SJSA1 (cell line): ENCODE results near the gene NTF4. TPM values are rescaled to one million over a fixed set of nuclear protein-coding genes. Genes with fewer than 3 reads are reported as not detected.

Experiments used
- DNase-seq, 2 experiments: peaks; one replicate each; pipeline ENCODE4 v3.0.0-alpha.2; 2015 to 2020; ENCODE audit warnings: low spot score in 2 of 2, low read depth in 1 of 2
- H3K27ac ChIP-seq: fragments of 250-450 bp; sonication (Bioruptor Pico); 2 replicates; pipeline ENCODE4 v1.5.1; 2020; ENCODE audit warnings: mild to moderate bottlenecking, moderate library complexity
- H3K27me3 ChIP-seq: fragments of 250-450 bp; sonication (Bioruptor Pico); replicated peaks from 2 replicates; pipeline ENCODE4 v1.5.1; 2020; ENCODE audit warnings: mild to moderate bottlenecking, moderate library complexity
- H3K36me3 ChIP-seq: fragments of 250-450 bp; sonication (Bioruptor Pico); 2 replicates; pipeline ENCODE4 v1.5.1; 2020; ENCODE audit warnings: mild to moderate bottlenecking
- H3K4me1 ChIP-seq: fragments of 250-450 bp; sonication (Bioruptor Pico); replicated peaks from 2 replicates; pipeline ENCODE4 v1.6.1; 2021; ENCODE audit warnings: mild to moderate bottlenecking
- H3K4me3 ChIP-seq: fragments of 250-450 bp; sonication (Bioruptor Pico); 2 replicates; pipeline ENCODE4 v1.5.1; 2020; ENCODE audit warnings: mild to moderate bottlenecking
- H3K9me3 ChIP-seq: fragments of 250-450 bp; sonication (Bioruptor Pico); replicated peaks from 2 replicates; pipeline ENCODE4 v1.5.1; 2020; ENCODE audit warnings: mild to moderate bottlenecking
- total RNA-seq: library from RNA; depleted of rRNA; stranded (reverse); fragments of >200 nt; shearing (Covaris generic); gene quantifications from 2 replicates; pipeline ENCODE4 v1.2.3, GENCODE V29; 2014; rRNA removed

Gene NTF4
- total RNA-seq, 1 experiment from 2014 or later: not detected

DNA sequence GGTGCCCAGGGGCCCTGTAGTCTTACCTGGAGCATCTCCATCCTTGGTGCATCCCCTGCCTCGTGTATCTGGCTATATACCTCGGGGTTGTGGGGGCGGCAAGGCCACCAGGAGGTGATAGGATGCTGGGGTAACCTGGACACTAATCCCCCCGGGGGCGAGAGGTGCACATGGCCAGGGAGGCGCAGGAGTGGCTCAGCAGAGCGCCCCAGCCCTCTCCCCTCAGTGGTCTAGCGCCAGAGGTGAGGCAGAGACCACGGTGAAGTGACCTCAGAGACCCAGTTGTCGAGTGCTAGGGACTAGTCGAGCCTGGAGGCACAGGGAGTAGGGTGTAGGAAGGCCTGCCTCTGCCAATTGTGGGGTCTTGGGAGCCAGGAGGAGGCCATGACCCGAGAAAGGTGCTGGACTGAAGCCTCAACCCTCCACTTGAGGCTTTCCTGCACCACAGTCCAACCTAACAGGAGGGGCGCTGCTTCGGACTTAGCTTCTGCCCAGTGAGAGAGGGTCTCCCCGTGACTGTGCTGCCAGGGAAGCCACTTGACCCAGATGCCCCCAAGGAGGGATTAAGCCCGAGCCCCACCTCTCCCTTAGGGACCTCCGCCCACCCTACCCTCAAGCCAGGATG lies 47.5 kb downstream of the NTF4 start, which contains the start of gene LHB:
Gene LHB, minus strand, starts transcription at position 51 of the 625 bp plus-strand sequence. Its CDS starts 10 bp downstream, at position 41.
- Histone ChIP-seq H3K36me3 (peaks cover 36% of the 10 kb centered on the region), H3K27me3 (no peaks in the 10 kb centered on the region), H3K4me1 (peaks cover 20% of the 10 kb centered on the region), H3K9me3 (0 out of 2 replicates have a peak, but pooled peaks cover 3% of the 10 kb centered on the region), H3K4me3 (peak within 1 kb of the TSS; percentile 43), H3K27ac (no peak within 1 kb of the TSS)
- no peak for DNase-seq

DNA sequence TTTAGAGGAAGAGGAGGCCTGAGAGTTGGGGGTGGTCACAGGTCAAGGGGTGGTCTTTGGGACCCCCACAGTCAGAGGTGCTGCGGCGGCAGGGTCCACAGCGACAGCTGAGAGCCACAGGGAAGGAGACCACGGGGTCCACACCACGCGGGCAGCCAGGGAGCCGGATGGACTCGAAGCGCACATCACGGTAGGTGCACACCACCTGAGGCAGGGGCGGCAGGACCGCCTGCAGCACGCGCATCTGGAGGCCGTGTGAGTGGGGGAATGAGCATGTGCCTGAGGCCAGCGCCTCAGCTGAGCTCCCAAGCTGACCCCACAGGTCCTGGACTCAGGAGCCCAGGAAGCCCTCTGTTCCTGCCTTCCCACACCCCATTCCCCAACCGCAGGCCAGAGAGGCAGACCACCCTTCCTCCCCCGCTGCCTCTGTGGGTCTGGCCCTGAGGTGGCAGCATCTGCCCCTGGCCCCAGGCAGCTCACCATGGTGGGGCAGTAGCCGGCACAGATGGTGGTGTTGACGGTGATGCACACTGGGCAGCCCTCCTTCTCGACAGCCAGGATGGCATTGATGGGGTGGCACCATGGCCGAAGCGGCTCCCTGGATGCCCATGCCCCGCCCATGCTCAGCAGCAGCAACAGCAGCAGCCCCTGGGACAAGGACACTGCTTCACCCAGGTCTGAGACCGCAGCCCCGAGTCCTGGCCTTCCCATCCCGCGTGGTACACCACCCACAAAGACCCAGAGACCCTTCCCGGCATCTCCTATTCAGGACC lies 48.4 kb downstream of the NTF4 start:
- Histone ChIP-seq H3K36me3 (peaks cover 45% of the 10 kb centered on the region), H3K27me3 (no peaks in the 10 kb centered on the region), H3K27ac (no peak overlapping the region), H3K9me3 (0 out of 2 replicates have a peak, but pooled peaks cover 3% of the 10 kb centered on the region), H3K4me3 (no peak overlapping the region), H3K4me1 (peaks cover 20% of the 10 kb centered on the region)
- DNase-seq: no peak

DNA sequence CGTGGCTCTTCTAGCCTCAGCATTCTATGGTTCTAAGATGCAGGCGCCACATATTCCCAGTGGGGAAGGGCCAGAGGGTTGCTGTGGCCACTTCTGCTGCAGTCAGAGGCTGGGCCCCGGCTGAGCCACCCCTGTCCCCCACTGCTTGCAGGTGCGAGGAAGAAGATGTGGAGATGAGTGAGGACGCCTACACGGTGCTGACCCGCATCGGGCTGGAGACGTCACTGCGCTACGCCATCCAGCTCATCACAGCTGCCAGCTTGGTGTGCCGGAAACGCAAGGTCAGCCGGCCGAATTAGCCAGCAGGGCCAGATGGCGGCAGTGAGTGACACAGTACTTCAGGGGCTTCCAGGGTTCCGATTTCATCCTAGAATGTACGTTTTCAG lies 49.8 kb downstream of the NTF4 start:
- 0 out of 2 replicates have a peak, but pooled peaks cover 3% of the 10 kb centered on the region for H3K9me3 ChIP-seq
- peaks cover 58% of the 10 kb centered on the region for H3K36me3 ChIP-seq
- no peaks in the 10 kb centered on the region for H3K27me3 ChIP-seq
- no peak overlapping the region for H3K4me3 ChIP-seq
- no peak for DNase-seq
- H3K27ac ChIP-seq: no peak overlapping the region
- peaks cover 20% of the 10 kb centered on the region for H3K4me1 ChIP-seq

DNA sequence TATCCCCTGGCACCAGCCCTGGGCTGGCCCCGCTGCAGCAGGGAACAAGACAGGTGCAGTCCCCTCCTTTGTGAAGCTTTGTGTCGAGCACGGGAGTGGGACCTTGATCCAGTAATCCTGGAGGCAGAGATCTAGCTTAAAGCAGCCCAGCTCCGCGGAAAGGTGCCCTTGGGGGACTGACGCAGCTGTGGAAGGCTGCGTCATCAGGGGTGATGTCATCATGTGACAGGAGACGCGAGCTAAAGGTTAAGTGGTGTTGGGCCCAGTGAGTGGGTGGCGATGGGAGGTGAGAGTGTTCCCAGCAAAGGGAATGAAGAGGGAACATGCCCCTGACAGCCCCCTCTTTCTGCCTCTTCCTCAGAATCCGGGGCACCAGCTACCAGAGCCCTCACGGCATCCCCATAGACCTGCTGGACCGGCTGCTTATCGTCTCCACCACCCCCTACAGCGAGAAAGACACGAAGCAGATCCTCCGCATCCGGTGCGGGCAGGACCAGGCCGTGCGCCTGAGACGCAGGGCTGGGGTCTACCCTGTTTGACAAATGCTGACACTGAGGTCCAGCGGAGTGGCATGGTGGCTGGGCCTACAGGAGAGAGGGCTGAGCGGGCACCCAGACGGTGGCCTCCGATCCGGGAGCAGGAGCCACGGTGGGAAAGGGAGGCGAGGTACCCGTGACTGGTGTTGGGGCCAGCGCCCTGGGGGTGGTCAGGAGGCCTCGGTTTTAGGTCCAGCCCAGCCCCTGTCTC lies 50.3 kb downstream of the NTF4 start:
- no peak overlapping the region for H3K4me3 ChIP-seq
- no peak overlapping the region for H3K27ac ChIP-seq
- no peaks in the 10 kb centered on the region for H3K9me3 ChIP-seq
- DNase-seq: no peak
- H3K36me3 ChIP-seq: peaks cover 64% of the 10 kb centered on the region
- peaks cover 16% of the 10 kb centered on the region for H3K4me1 ChIP-seq
- H3K27me3 ChIP-seq: no peaks in the 10 kb centered on the region

DNA sequence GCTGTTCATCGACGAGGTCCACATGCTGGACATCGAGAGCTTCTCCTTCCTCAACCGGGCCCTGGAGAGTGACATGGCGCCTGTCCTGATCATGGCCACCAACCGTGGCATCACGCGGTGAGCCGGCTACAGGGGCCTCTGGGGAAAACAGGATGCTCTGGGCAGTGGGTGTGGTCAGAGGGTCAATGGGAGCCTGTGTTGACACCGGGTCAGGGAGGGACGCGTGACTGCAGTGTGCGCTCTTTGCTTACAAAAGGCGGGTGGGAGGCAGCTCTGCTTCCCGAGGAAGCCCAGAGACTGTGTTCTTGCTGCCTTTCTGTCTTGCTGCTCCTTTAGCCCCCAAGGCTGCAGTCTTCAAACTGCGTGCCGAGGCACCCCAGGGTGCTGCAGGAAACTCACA lies 53.4 kb downstream of the NTF4 start:
- Histone ChIP-seq H3K9me3 (no peaks in the 10 kb centered on the region), H3K36me3 (peaks cover 87% of the 10 kb centered on the region), H3K4me3 (no peak overlapping the region), H3K27ac (no peak overlapping the region), H3K4me1 (no peaks in the 10 kb centered on the region), H3K27me3 (no peaks in the 10 kb centered on the region)
- no peak for DNase-seq

Other genes starting within 250 kb of the NTF4 start
- not detected in 2 replicates for gene HSD17B14, start 228.3 kb downstream of the NTF4 start, total RNA-seq
- gene PLEKHA4, start 196.2 kb downstream of the NTF4 start, total RNA-seq: 3.5 and 11.8 TPM in 2 replicates
- 79.5 and 86.0 TPM in 2 replicates for gene PPP1R15A, start 192.4 kb downstream of the NTF4 start, total RNA-seq
- not detected in 2 replicates for gene TULP2, start 166.1 kb downstream of the NTF4 start, total RNA-seq
- 200 and 215 TPM in 2 replicates for gene NUCB1, start 164.5 kb downstream of the NTF4 start, total RNA-seq
- gene DHDH, start 131.1 kb downstream of the NTF4 start, total RNA-seq: 0.16 and 1.7 TPM in 2 replicates
- gene BAX, start 109.9 kb downstream of the NTF4 start, total RNA-seq: 57.4 and 75.1 TPM in 2 replicates
- 2,837 and 3,145 TPM in 2 replicates for gene FTL, start 99.5 kb downstream of the NTF4 start, total RNA-seq
- gene GYS1, start 71.5 kb downstream of the NTF4 start, total RNA-seq: 19.5 and 38.2 TPM in 2 replicates
- gene RUVBL2, start 70.9 kb downstream of the NTF4 start, total RNA-seq: 238 and 322 TPM in 2 replicates
- gene LHB, start 47.7 kb downstream of the NTF4 start, total RNA-seq: 0.34 TPM in 1 of 2 replicates, not detected in the other
- gene CGB3, start 40.5 kb downstream of the NTF4 start, total RNA-seq: not detected in 2 replicates
- not detected in 2 replicates for gene CGB2, start 32.9 kb downstream of the NTF4 start, total RNA-seq
- gene CGB1, start 27.9 kb downstream of the NTF4 start, total RNA-seq: 1.00 TPM in 1 of 2 replicates, not detected in the other
- not detected in 2 replicates for gene CGB5, start 21.0 kb downstream of the NTF4 start, total RNA-seq
- 0.61 TPM in 1 of 2 replicates, not detected in the other for gene CGB8, start 15.7 kb downstream of the NTF4 start, total RNA-seq
- gene CGB7, start 7.1 kb downstream of the NTF4 start, total RNA-seq: 0.08 TPM in 1 of 2 replicates, not detected in the other
- gene KCNA7, start 7.9 kb upstream of the NTF4 start, total RNA-seq: not detected in 2 replicates
- 151 and 188 TPM in 2 replicates for gene SNRNP70, start 20.6 kb upstream of the NTF4 start, total RNA-seq
- gene LIN7B, start 49.6 kb upstream of the NTF4 start, total RNA-seq: 15.9 and 21.6 TPM in 2 replicates
- 4.3 TPM in 1 of 2 replicates, not detected in the other for gene C19orf73, start 54.3 kb upstream of the NTF4 start, total RNA-seq
- gene PPFIA3, start 54.7 kb upstream of the NTF4 start, total RNA-seq: 3.4 and 3.6 TPM in 2 replicates
- gene HRC, start 90.6 kb upstream of the NTF4 start, total RNA-seq: not detected in 2 replicates
- 6.8 and 9.2 TPM in 2 replicates for gene TRPM4, start 93.0 kb upstream of the NTF4 start, total RNA-seq